GM19238 (cell line): ENCODE results near the gene PRCC.

Experiments
- DNase-seq: peaks from one replicate; pipeline ENCODE4 v3.0.0; 2011; ENCODE audit warnings: low spot score; ENCODE audit not compliant: insufficient read length

Gene PRCC

DNA sequence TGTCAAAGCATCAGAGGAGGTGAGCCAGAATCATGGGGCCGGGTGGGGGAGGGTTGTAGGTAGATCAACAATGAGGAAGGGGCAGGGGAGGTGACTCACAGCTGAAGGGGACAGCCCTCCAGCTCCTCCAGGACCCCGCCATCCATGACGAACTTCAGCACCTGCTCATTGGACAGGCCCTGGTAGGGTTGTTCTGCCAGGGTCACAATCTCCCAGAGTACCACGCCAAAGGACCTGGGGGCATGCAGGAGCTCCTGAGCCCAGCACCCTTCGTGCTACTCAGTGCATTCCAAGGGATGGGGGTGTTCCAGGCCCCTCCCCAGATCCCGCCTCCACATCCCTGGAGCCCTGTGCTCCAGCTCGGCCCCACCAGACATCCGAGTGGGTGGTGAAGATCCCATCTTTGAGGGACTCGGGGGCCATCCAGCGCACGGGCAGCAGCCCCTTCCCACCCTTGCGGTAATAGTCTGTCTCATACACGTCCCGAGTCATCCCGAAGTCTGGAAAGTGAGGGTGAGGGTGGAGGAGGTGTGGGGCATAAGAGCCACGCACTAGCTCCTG is 74.0 kb downstream of the PRCC start:
- no peak for DNase-seq

DNA sequence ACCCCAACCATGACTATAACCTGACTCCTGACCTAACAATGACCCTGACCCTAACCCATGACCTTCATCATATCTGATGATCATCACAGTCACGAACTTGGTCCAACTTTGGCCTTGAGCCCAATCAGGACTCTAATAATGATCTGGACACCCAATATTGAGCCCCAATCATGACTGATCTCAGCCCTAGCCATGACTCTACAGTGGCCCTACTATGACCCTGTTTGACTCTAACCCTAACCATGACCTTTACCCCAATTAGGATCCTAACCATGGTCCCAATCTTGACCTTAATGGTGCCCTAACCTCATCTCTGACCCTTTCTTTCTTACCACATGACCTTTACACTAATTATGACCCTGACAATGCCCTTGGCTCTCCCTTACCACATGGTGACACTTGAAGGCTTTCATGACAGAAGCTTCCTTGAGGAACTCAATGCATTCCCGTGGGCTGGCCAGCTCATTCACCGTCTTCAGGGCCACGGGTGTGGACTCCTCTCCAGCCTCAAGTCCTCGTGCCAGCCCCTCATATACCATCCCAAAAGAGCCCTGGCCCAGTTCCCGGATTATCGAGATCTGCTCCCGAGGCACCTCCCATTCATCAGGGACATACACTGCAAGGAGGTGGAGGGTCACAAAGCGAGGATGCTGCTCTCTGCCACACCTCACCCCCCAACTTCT is 75.4 kb downstream of the PRCC start:
- no peak for DNase-seq

DNA sequence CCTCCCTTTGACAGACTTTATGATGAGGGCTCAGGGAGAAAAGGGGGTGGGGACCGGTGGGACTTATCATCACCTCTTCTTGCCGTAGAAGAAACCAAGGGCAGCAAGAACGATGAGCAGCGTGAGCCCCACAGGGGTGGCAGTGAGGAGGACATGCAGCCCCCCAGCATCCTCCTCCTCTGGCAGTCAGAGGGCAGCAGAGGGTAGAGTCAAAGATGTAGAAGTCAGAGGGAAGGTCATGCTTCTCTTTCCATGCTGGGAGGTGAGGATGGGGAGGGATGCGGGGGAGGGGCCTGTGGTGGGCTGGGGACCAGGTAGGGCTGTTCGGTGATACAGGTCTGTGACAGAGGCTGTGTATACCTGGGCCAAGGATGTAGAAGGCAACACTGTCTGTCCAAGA is 76.8 kb downstream of the PRCC start:
- no peak for DNase-seq

DNA sequence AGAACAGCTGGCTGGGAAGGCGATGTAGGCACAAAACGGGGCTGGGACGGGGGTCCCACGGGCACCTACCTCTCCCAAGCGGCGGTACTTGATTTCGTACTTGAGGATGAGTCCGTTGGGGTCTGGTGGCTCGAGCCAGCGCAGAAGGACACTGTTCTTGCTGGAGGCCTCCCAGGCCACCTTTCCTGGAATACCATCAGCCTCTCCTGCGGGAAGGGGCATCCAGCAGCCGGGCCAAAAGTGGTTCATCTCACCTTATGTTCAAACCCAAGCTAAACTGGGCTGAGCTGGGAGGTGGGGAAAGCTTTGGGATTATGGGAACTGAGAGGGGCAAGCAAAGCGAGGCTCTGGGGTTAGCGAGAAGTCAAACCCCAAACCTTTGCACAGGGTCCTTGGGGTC is 77.3 kb downstream of the PRCC start:
- DNase-seq = no peak

DNA sequence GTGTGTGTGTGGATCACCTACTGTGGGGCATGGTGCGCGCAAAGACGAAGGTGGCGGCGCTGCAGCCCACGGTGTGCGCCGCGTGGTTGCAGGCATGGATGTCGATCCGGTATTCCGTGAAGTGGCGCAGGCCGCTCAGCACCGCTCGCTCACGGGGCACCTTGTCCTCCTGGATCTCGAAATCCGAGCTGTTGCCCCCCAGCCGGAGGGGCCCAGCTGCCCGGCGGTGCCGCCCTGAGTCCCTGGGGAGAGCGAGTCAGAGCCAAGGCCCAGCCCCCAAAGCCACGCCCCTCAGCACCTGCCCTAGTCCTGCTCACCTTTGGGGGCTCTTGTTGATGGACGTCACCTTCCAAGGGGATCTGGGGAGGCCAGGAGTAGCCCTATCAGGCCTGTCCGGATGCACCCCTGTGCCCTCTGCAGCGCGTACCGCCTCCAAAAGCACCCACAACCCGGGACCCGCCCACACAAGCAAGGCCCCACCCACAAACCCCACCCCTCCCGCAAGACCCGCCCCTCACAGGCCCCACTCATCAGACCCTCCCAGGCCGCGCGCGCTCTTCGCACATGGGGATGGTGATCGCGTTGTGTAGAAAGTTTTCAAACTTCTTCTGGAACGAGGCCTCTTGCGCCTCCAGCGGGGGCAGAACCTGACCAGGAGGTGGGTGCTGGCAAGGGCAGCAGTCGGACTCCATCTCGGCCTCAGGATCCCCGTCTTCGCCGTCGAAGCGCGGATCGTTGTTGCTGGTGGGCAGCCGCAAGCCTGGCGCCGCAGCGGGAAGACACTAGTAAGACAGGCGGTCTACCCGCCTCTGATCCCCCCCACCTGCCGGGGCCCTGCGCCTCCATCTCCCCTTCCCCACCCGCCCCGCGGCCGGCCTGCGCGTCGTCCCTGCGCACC is 78.0 kb downstream of the PRCC start:
- no peak for DNase-seq

DNA sequence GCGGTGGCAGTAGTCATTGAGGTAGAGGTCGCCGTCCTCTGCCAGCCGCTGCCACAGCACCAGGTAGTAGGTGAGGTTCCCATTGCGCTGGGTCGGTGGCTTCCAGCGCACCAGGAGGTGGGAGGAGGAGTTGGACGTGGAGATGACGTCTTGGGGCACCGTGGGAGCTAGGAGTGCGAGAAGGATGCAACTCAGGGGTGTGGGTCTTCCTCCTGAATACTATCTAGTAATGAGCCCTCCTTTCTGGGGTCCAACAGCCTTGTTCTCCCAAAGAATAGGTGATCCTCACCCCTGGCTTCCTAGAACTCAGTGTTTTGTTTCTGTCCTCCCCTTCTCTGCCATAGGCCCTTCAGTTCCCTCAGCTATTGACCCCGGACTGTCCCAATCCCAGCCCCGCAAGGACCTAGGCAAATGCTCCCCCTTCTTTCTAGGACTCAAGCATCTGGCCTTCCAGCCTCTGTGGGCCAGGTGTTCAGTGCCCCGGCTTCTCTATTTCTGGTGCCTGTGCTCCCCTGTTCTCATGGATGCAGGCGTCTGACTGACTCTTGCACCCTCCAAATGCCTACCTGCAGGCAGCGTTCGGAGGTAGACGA is 78.7 kb downstream of the PRCC start:
- no peak for DNase-seq

DNA sequence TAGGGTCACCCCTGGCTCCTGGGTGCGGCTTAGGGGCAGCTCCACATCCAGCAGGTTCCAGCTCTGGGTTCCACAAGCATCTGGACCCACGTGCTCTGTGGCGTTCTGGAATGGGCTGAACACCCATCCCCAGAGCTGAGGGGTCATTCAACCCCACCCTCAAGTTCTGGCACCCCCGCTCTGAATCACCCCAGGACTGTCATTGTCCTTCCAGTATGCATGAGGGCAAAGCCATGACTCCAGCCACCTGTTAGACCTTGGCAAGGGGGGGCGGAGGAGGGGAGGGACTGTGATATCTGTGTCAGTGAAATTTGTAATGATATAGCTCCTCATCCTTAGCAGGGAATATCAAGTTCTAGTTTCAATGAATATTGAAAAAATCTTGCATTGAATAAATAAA is 79.3 kb downstream of the PRCC start:
- DNase-seq = no peak

DNA sequence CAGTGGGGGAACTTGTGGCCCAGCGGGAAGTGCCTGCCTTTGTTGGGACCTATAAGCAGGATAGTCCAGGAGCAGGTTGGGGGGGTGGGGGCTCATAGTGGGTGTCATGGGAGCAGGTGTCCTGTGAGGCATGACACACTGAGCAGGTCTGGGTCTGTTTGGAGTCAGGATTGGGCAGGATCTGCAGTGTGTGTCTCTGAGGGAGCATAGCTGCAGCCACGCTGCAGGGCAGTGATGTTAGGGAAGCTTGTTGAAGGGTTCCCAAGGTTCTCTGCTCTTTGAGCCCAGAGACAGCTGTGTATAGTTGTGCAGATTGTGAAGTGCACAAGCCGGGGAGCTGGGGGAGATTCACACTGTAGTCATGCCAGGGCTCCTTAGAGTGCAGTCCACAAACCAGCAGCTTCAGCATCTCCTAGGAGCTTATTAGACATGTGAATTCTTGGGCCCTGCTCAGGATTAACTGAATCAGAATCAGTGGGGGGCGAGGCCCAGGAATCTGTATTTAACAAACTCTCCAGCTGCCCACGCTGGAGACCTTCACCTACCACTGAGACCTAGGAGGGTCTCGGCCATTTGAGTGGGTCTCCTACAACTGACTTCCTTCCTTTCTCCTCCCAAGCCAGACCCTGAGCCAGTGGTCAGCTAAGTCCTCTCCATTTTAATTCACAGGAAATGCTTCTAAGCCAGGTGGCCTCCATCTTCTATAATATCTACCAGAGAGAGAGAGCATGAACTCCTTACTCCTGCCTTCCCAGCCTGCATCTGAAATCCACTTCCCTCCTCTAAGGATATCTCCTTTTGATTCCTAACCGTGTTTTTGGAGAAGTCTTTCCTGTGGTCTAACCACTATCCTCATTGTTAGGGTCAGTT is 80.5 kb downstream of the PRCC start:
- DNase-seq = no peak

DNA sequence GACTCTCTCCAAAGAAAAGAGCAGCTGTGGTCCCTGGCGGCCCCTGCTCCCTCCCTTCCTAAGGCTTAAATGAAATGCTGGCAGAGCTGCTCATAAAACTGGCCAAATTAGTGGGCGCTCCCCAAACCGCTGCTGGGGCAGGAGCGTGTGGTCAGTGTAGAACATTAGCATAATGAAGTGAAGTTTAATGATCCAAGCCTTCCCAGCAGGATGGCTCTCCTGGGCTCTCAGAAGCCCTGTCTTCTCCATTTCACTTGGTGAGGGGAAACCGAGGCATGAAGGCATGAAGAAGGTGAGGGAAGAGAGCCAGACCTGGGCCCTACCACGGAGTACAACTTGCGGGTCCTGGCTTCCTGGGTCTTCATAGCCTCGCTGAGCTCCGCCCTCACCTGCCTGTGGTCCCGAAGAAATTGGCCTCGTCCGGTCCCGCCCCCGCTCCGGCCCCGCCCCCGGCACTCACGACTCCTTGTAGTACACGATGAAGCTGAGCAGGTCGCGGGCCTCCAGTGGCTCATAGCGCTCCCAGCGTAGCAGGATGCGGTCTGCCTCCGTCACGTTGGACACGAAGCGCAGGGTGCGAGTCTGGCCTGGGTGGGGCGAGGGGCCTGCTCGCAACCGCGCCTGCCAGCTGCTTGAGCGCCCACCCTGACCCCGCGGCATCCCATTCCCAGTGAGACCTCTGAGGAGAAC is 81.3 kb downstream of the PRCC start:
- DNase-seq = no peak

DNA sequence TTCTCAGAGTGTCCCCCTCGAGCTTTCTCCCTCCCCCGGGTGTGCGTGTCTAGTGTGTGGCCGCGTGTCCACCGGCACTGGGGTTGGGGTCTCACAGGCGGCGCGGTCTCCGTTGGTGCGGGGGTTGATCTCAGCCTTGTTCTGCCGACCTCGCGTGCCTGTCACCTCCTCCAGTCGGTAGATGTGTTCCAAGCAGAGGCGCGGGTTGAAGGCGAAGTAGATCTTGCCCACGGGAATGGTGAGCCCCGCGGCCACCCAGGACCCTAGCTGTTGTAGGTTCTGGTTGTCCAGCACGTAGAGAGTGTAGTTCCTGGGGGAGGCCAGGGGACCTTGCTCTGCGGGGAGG is 81.8 kb downstream of the PRCC start:
- no peak for DNase-seq
